RWPE2 (cell line): Measurements from ENCODE around the gene MCM10.

ENCODE experiments used
- ATAC-seq: fragments of 200-7000 bp; cut with Tn5 transposase; 3 replicates; pipeline ENCODE4 v1.9.1; 2021; ENCODE audit warnings: low read depth
- DNase-seq: peaks from one replicate; pipeline ENCODE4 v3.0.0-alpha.2; 2020; ENCODE audit warnings: low spot score
- H3K27ac ChIP-seq: fragments of 450-650 bp; 2 replicates; pipeline ENCODE4 v1.5.1; 2017; ENCODE audit warnings: mild to moderate bottlenecking; ENCODE audit not compliant: poor library complexity, severe bottlenecking
- H3K27me3 ChIP-seq: fragments of 250-450 bp; sonication (Bioruptor Pico); 2 replicates; pipeline ENCODE4 v1.5.1; 2021; ENCODE audit warnings: mild to moderate bottlenecking, moderate library complexity; ENCODE audit not compliant: insufficient read depth, poor library complexity, severe bottlenecking
- H3K36me3 ChIP-seq: fragments of 250-450 bp; sonication (Bioruptor Pico); 2 replicates; pipeline ENCODE4 v1.5.1; 2020; ENCODE audit warnings: low read depth, mild to moderate bottlenecking, moderate library complexity
- H3K4me1 ChIP-seq: fragments of 250-450 bp; sonication (Bioruptor Pico); 2 replicates; pipeline ENCODE4 v1.5.1; 2021; ENCODE audit warnings: mild to moderate bottlenecking, moderate library complexity; ENCODE audit not compliant: insufficient read depth, poor library complexity, severe bottlenecking
- H3K4me3 ChIP-seq: fragments of 250-450 bp; sonication (Bioruptor Pico); 2 replicates; pipeline ENCODE4 v1.5.1; 2021; ENCODE audit warnings: mild to moderate bottlenecking, moderate library complexity; ENCODE audit not compliant: severe bottlenecking
- H3K9me3 ChIP-seq: fragments of 250-450 bp; sonication (Bioruptor Pico); 2 replicates; pipeline ENCODE4 v1.5.1; 2021; ENCODE audit warnings: mild to moderate bottlenecking, moderate library complexity; ENCODE audit not compliant: severe bottlenecking
- CTCF ChIP-seq: fragments of 450-650 bp; IDR thresholded peaks from one replicate; pipeline ENCODE4 v1.5.1; 2017; ENCODE audit warnings: mild to moderate bottlenecking, moderate library complexity; ENCODE audit not compliant: poor library complexity, severe bottlenecking

MCM10 gene

GRCh38 chr10:13191362-13191761 is 30.0 kb downstream of the MCM10 start:
- H3K27ac ChIP-seq, result no peak overlapping the region
- no peak for TF ChIP-seq CTCF
- ATAC-seq (no peak), DNase-seq (no peak)
- no peaks in the 10 kb centered on the region for H3K4me1 ChIP-seq
- no peaks in the 10 kb centered on the region for H3K9me3 ChIP-seq
- no peak overlapping the region for H3K4me3 ChIP-seq
- no peaks in the 10 kb centered on the region for H3K27me3 ChIP-seq
- peaks cover 84% of the 10 kb centered on the region for H3K36me3 ChIP-seq

- no peak overlapping the region for H3K4me3 ChIP-seq
- DNase-seq (no peak), ATAC-seq (no peak)
- no peaks in the 10 kb centered on the region for H3K27me3 ChIP-seq
- peaks cover 84% of the 10 kb centered on the region for H3K36me3 ChIP-seq
- no peak overlapping the region for H3K27ac ChIP-seq
- TF ChIP-seq CTCF, result no peak
- no peaks in the 10 kb centered on the region for H3K4me1 ChIP-seq
- no peaks in the 10 kb centered on the region for H3K9me3 ChIP-seq
Measured at GRCh38 chr10:13193637-13194036, 32.3 kb downstream of the MCM10 start.

DNA sequence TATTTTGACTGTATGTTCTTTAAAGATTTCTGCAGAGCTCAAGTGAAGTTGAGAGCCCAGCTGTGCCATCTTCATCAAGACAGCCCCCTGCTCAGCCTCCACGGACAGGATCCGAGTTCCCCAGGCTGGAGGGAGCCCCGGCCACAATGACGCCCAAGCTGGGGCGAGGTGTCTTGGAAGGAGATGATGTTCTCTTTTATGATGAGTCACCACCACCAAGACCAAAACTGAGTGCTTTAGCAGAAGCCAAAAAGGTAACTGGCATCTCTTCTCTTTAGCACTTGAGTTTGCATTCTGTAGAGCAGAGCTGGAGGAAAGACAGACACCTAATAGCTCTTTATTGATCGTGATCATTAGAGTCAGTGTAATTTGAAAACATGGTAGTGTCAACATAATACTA is 33.7 kb downstream of the MCM10 start:
- Histone ChIP-seq H3K4me3 (no peak overlapping the region), H3K4me1 (no peaks in the 10 kb centered on the region), H3K27me3 (no peaks in the 10 kb centered on the region), H3K9me3 (no peaks in the 10 kb centered on the region), H3K27ac (no peak overlapping the region), H3K36me3 (peaks cover 86% of the 10 kb centered on the region)
- no peak for TF ChIP-seq CTCF
- DNase-seq (no peak), ATAC-seq (no peak)

- Histone ChIP-seq H3K9me3 (no peaks in the 10 kb centered on the region), H3K36me3 (peaks cover 85% of the 10 kb centered on the region), H3K4me1 (no peaks in the 10 kb centered on the region), H3K4me3 (no peak overlapping the region), H3K27me3 (no peaks in the 10 kb centered on the region), H3K27ac (no peak overlapping the region)
- no peak for TF ChIP-seq CTCF
- DNase-seq (no peak), ATAC-seq (no peak)
Measured at GRCh38 chr10:13201132-13201531, 39.8 kb downstream of the MCM10 start.

DNA sequence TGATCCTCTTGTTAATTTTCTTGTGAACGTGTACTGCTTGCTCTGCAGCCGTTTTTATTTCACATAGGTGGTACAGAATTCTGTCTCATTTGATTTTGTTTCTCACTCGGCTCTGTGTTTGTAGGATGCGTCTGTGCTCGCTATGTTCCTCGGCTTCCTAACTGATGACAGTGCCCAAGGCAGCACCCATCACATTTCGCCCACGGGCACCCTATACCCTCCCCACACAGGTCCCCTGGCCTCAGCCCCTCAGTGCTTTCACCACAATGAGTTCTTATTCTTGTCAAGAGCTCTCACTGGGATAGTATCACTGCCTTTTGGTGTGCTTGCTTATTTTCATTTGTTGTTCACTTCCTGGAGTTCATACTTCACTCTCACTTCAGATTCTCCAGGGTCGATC is 44.7 kb downstream of the MCM10 start:
- no peak overlapping the region for H3K4me3 ChIP-seq
- no peak overlapping the region for H3K27ac ChIP-seq
- no peak for TF ChIP-seq CTCF
- H3K9me3 ChIP-seq, result no peaks in the 10 kb centered on the region
- peaks cover 78% of the 10 kb centered on the region for H3K36me3 ChIP-seq
- no peaks in the 10 kb centered on the region for H3K4me1 ChIP-seq
- ATAC-seq, result no peak
- no peaks in the 10 kb centered on the region for H3K27me3 ChIP-seq
- DNase-seq, result no peak
